Transverse colon (tissue), 3 donors: ENCODE measurements around the gene GP1BA.
"Not testable (repeated sequence)": the region's sequence is repeated elsewhere in the genome, so short reads cannot be mapped to it uniquely, and the experiment has no call there.

Experiments used
- EP300 ChIP-seq: sonication (generic); formaldehyde crosslinking; IDR thresholded peaks from one replicate; pipeline ENCODE4 v1.6.1; 2017; ENCODE audit warnings: antibody characterized with exemption, low read depth
- POLR2A ChIP-seq: fragments of 450-650 bp; IDR thresholded peaks from one replicate; pipeline ENCODE4 v1.6.1; 2016; ENCODE audit warnings: antibody characterized with exemption, mild to moderate bottlenecking, moderate library complexity
- TF ChIP-seq, protein P1 (sequence below), 5 experiments: fragments of 200-600 bp in 3 of 5; fragments of 450-650 bp in 2 of 5; sonication (generic) in 3 of 5; IDR thresholded peaks; 1 replicate in 2 of 5; 2 replicates in 3 of 5; pipeline ENCODE4 v1.5.1; 2016 to 2017; ENCODE audit warnings: antibody characterized with exemption in 5 of 5, inconsistent platforms in 3 of 5, mild to moderate bottlenecking in 2 of 5, moderate library complexity in 1 of 5

- TF ChIP-seq, protein P1, sequence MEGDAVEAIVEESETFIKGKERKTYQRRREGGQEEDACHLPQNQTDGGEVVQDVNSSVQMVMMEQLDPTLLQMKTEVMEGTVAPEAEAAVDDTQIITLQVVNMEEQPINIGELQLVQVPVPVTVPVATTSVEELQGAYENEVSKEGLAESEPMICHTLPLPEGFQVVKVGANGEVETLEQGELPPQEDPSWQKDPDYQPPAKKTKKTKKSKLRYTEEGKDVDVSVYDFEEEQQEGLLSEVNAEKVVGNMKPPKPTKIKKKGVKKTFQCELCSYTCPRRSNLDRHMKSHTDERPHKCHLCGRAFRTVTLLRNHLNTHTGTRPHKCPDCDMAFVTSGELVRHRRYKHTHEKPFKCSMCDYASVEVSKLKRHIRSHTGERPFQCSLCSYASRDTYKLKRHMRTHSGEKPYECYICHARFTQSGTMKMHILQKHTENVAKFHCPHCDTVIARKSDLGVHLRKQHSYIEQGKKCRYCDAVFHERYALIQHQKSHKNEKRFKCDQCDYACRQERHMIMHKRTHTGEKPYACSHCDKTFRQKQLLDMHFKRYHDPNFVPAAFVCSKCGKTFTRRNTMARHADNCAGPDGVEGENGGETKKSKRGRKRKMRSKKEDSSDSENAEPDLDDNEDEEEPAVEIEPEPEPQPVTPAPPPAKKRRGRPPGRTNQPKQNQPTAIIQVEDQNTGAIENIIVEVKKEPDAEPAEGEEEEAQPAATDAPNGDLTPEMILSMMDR (IDR thresholded peaks at IDR 0.05) = not testable (repeated sequence)
- TF ChIP-seq POLR2A, EP300: not testable (repeated sequence)
These were observed 5.3 kb upstream of the GP1BA start for GRCh38 chr17:4926577-4927335.
